HG03060 (cell line): Measurements from ENCODE around the gene OCRL.
"Not testable (repeated sequence)": the region's sequence is repeated elsewhere in the genome, so short reads cannot be mapped to it uniquely, and the experiment has no call there.

Experiments
- ATAC-seq: cut with Tn5 transposase; IDR thresholded peaks from one replicate; pipeline ENCODE4 v1.9.1; 2021; ENCODE audit warnings: low read depth, moderate number of reproducible peaks; ENCODE audit not compliant: unreplicated experiment

The OCRL gene

DNA sequence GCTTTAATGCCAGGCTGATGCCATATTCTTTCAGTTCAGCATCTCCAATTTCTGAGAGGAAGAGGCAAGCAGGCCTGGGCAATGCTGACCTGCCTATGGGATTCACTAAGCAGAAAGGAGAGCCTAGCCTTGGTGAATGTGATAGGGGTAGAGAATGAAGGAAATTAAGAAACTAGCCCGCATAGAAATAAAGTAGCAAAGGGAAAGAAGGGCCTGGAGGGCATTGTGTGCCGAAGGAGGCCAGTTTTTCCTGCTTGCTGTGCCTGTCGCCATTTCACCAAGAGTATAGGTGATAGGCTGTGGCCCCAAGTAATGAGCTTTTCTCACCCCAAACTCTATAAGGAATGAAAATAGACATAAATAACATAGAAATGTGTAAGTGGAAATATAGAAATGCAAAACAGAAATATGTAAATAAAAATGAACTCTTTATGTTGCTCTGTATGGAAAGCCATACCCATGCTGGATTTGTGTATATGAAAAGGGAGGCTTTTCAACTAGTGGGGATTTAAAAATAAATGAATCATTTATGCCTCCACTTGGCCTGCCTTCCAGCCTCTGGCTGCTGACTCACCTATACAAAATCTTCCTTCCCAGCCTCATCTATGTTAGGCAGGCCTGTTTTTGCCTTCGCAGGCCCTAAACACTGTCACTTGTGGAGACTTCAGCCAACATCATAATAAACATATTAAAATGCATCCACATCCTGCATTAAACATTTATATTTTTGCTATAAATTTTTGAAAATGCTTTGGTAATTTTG lies 5.1 kb upstream of the OCRL start:
- ATAC-seq: no peak

DNA sequence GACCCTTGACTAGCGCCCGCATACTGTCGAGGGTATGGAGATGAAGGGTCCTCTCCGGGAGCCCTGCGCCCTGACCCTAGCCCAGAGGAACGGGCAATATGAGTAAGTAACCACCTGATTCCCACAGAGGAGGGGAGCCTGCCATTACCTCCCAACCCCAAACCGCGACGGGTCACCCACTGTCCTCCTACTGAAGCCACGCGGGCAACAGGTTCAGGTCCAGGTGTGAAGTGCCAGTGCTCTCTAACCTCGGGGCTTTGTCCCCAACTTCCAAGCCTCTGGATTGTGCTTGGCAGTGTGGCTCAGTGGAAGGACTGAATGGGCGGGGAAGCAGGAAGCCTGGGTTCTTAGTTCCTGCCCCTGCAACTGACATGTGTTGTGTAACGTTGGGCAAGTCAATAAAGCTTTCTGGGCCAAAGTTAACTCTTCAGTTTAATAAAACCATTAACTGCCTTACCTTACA lies 694 bp downstream of the OCRL start:
- no peak for ATAC-seq

DNA sequence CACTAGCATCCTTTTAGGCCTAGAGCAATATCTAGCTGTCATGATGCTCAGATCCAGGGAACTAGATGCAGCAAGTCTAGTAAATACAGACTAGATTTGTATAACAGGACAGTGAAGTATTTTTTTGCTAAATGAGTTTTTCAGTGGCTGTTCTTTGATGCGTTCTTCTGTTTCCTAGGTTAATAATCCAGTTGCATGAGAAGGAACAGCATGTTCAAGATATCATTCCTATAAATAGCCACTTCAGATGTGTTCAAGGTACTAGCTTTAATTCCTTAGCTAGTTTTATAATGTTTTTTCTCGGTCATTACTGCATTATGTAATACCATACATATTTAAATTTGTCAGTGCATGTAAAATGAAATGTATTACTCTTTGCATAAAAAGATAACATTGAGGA lies 4.7 kb downstream of the OCRL start:
- no peak for ATAC-seq

DNA sequence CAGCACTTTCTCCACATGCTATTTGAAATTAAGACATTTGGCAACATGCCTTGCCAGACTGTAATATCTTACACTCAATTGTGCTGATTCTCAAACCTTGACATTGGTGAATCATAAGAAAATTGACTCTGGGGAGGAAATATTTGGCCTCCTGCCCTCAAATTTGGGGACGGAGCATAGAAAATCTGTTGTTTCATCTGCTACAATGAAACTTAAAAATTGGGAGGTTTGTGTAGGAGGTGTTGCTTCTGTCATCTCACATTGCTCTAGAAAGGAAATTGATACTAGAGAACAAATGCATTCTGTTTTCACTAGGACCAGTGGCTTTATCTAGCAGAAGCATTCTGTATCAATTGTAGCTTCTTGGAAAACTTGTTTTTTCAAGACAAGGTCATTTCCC lies 5.3 kb downstream of the OCRL start:
- ATAC-seq: no peak

DNA sequence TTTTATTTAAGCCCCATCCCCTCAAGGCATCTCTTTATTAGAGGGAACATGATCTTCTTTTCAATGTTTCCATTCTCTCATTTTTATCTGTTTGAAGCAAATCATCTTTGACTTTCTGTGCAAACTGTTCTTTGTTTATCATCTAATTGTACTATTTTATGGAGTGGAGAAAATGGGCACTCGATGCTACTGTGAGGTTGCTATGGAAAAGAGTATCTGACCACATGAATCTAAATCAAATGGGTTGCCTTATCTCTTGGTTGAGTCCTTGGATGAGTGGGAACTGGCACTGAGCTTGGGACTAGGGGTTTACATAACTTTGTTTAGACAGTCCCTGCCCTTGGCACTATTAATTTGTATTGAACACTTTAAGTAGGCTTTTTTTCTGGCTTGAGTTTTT lies 9.1 kb downstream of the OCRL start:
- no peak for ATAC-seq

DNA sequence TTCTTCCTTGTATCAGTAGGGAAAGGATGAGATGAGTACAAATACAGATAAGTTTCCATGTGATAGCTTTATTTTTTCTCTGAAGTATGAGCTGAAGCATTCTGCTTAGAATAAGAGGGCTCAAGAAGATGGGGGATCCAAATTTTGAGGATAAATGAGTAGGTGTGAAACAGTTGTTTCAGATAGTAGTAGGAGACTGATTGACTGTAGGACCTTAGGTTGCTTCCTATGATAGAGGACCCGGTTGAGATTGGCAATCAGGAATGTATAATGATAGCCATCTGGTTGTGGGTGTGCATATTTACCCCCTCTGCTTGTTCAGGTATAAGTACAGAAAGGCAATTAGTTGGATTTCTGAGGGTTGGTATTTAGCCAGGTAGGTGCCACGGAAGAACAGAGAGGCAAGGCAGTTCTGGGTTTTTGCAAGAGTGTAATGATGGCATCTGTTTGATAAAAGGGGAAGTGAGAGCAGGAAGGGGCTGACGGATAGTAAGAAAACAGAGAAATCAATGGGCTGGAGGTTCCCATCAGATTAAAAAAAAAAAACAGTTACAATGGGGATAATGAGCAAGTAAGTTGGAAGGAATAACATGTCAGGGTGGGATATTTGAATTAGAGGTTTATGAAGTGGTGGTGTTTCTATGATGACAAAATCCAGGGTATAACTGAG lies 13.7 kb downstream of the OCRL start:
- ATAC-seq: peak; percentile 92

DNA sequence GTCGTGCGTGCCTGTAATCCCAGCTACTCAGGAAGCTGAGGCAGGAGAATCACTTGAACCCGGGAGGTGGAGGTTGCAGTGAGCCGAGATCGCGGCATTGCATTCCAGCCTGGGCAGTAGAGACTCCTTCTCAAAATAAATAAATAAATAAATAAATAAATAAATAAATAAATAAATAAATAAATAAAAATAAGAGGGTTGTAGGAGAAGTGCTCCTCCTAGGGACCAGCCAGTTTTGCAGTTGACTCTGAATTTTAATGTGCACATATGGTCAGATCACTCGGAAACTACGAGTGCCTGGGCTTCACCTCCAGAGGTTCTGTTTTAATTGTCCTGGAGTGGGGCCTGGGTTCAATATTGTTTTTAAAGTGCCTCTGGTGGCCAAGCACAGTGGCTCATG lies 14.8 kb downstream of the OCRL start:
- not testable (repeated sequence) for ATAC-seq

DNA sequence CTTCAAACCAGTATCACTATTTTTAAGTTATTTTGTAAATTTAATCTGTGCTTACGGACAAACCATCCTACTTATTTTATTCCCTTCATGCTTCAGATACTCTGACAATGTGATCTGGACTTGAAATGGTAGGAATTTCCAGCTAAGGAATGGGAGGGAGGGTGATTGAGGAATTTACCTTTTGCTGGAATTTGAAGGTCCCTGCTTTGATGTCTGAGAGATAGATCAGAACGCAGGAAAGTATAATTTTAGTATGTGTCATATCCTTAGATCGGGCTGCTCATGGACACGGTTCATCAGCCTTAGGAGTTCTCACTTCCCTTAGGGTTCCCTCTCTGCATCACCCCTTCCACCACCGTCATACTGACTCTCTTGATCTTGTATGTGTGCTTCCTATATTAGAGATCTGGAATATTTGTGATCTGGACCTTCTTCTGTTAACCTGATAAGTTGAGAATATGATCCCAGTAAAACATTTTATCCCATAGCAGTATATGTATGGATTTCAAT lies 16.8 kb downstream of the OCRL start:
- ATAC-seq: no peak

DNA sequence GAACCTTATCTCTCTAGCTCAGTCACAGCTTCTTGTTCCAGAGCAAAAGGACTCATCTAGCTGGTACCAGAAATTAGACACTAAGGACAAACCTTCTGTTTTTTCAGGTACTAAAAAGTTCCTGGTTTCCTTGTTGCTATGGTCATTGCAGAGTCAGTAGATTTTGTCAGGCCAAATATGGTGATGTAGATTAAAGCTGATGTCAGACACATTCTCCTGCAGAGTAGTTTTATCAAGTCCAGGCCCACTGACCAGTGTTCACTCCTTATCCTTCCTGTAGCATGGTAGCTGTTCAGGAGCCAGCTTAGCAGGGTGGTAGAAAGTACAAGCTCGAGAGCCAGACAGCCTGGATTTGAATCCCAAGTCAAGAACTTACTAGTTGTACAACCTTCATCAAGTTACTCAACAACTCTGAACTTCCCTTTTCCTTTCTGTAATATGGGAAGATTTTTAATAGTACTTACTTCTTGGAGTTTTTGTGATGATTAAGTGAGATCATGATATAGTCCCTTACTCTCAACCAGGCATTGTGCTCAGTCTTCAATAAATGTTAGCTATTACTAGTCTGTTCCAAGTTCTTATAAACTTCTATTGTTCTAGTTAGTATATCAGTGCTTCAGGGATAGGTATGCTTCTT lies 17.9 kb downstream of the OCRL start:
- no peak for ATAC-seq

DNA sequence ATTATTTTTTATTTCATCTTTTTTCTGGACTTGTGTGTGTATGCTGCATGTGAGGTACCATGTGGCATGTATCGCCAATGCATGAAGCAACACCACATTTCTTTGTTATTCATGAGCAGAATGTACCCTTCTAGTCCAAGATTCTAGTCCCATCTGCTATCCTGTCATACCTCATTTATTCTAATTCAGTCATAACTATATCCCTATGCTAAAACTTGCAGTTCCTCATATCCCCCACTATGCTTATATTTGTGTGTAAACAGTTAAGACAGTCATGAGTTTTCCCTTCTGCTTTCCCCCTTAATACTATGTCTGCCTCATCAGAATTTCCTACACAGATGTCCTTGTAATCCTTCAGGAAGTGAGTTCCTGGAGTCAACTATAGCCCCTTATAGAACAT lies 19.7 kb downstream of the OCRL start:
- ATAC-seq: no peak

DNA sequence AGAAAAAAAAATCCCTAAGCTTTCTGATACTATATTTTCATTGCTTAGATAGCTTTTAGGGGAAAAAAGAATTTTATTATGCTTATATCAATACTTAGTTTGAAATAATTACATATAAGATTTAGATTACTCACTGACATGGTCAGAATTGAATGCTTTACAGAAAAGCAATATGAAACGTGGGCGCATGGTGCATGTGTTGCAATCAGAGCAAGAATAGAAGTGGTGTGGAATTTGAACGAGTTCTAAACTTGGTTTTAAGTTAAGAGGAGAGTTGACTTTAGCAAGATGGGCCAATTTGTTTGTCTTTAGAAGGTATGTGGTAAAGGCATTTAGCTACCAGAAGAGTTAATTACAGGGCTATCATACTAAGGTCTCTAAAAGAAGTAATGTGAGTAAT lies 21.4 kb downstream of the OCRL start:
- ATAC-seq: no peak

DNA sequence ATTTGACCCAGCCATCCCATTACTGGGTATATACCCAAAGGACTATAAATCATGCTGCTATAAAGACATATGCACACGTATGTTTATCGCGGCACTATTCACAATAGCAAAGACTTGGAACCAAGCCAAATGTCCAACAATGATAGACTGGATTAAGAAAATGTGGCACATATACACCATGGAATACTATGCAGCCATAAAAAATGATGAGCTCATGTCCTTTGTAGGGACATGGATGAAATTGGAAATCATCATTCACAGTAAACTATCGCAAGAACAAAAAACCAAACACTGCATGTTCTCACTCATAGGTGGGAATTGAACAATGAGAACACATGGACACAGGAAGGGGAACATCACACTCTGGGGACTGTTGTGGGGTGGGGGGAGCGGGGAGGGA lies 24.3 kb downstream of the OCRL start:
- ATAC-seq: not testable (repeated sequence)

DNA sequence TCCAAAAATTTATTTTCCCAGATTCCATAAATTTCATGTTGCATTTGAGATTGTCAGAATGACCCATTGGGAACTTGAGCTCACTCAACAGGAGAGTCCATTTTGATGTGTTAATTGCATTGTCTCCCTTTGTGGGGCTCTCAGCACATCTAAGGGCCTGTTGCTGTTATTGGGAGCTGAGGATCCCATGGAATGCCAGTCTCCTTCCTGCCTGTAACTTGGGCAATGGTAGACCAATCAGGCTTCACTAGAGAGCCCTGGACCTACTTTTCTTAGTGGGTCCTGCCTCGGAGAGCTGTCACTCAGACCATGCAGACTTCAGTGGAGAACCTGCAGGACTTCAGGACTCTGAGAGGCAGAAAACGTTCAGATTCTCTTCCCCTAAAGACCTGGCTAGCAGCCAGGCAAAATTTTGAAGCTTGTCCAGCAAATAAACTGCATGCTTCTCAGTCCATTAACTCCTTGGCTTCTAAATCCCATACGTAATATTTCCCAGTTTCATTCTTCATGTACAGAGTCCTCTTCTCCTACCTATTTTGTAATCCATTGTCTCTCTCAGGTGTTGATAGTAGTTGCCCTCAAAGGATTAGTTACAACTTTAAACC lies 25.1 kb downstream of the OCRL start:
- no peak for ATAC-seq

DNA sequence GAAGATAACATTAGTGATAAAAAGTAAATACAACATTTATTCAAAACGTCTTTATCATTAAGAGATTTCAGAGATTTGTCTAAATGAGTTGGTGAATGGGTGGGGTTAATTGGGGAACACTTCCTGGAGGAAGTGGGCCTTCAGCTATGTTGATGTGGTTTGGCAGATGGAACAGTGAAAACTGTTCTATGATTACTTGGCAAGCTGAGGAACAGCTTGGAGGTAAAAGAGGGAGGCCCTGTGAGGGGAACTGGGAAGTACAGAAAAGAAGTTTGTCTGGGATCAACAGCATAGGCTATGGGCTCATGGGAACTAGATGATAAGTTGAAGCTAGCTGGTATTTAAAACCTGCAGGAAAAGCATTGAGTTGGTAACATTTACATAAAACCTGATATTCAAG lies 26.0 kb downstream of the OCRL start:
- no peak for ATAC-seq

DNA sequence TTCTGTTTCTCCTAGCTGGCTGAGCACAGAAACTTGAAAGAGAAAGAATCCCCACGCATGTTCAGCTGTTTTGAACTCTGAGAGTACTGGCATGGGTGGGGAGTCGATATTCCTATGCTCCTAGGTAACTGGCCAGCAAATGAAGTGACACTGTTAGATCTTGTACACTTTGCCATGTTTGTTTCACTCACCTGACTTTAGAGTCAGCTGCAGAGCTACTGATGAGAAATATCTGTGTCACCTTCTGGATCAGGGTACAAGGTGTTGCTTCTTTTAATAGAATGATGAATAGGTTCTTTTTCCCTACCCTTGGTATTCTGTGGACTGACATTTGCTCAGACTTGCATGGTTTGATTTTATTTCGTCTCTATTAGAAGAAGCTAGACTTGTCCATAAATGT lies 28.3 kb downstream of the OCRL start:
- ATAC-seq: no peak

DNA sequence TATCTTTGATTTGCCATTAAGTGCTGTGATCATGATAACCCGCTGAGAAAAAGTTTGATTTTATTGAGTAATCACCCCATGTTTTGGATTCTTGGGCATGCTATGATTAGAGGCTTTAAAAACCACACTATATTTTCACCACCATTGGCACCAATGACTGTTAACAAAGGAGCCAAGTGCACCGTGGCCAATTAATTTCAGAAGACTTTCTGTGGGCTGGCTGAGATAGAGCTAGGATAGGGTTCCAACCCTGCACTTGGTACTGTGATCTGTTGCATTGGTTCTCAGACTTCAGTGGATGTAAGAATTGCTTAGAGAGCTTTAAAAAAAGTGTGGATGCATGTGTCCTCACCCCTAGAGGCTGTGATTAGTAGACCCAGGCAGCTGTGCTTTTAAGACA lies 32.4 kb downstream of the OCRL start:
- no peak for ATAC-seq

DNA sequence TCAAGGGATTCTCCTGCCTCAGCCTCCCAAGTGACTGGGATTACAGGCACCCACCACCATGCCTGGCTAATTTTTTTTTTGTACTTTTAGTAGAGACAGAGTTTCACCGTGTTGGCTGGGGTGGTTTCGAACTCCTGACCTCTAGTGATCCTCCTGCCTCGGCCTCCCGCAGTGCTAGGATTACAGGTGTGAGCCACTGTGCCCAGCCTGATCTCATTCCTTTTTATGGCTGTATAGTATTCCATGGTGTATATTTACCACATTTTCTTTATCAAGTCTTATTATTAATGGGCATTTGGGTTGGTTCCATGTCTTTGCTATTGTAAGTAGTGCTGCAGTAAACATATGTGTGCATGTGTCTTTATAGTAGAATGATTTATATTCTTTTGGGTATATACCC lies 33.6 kb downstream of the OCRL start:
- not testable (repeated sequence) for ATAC-seq

DNA sequence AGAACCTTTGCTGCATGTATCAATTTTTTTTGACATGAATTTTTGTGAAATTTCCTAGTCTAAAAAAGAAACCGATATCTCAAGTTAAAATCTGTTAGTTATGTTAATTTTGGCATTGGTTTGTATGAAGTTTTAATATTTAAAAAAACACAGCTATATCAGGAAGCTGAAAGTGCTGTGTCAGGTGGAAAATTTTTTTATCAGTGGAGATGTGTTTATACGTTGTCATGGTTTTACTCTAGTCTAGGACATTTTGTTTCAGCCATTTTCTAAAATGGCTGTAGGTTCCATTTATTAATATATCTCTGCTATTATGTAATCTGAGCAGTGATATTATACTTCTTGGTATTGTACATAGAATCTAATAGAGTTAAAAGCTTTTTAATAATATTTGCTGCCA lies 34.2 kb downstream of the OCRL start:
- no peak for ATAC-seq

DNA sequence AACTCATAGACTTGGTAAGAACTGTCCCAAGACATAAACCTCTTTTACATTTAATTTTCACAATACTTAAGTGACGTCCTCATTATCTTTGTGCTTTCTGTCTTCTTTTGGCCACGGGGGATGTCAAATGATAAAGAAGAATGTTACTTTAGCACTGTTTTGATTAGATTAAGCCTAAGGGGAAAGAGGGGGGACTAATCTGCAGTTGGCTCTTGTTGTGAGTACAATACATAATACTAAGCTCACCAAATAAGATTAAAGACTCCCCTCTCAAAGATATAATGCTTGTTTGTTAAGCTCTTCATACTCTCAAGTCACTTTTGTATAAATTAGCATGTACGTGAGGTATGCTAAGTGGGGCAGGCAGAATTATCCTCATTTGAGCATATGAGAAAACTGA lies 36.5 kb downstream of the OCRL start:
- no peak for ATAC-seq

DNA sequence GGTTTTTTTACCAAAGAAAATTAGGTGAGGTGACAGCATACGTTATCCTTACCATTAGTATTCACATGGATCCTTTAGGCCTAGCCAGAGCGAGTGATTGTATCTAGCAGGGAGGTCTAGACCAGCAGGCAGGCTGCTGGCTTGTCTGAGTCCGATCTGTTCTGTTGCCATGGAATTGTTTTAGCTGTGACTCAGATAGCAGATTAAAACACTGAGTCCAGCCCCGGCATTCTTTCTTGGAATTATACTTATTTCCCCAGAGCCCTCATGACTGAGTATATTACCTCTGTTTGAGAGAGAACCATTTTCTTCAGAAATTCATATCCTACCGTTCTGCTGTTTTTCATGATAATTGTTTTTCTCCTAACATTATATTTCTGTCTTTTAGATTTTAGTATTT lies 37.4 kb downstream of the OCRL start:
- no peak for ATAC-seq

DNA sequence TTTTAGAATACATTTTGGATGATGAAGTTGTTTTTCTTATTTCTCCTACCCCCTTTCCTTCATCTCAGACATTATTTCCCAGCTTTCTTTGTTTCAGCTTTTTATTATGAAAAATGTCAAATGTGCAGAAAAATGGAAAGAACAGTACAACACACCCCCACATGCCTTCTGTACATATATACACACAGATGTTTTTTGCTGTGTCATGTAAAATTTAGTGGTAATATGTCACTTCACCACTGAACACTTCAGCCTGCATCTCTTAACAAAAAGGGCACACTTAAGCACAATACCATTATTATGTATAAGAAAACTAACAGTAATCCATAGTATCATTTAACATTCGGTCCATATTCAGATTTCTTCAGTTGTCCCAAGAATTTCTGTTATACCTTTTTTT lies 37.8 kb downstream of the OCRL start:
- no peak for ATAC-seq
